ENCODE data around the gene TRMT44.

Gene TRMT44

DNA sequence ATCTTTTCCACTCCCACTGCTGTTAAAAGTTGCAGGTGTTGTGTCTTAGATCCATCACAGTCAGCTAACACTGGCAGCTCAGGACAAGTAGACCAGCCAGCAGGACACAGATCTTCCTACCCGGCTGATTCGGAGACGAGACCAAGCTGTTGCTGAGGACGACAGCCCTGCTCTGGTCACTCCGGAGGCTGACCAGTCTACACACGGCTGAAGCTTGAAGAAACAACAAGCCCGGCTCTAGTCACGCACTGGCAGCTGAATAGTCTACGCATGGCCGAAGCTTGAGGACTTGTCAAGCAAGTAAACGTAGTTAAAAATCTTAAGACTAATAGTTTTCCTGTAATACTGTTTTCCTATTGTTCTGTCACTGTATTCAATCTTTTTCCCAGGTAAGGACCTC is 1.8 kb upstream of the TRMT44 start:
- CTCF ChIA-PET: interaction anchor here (2.6 kb wide), 1 partner anchor 10 kb away, joined by 8 read pairs; no protein-coding TSS in a partner anchor
- POLR2A ChIA-PET: interaction anchor here (2.3 kb wide), 1 partner anchor 10 kb away, joined by 10 read pairs; no protein-coding TSS in a partner anchor

DNA sequence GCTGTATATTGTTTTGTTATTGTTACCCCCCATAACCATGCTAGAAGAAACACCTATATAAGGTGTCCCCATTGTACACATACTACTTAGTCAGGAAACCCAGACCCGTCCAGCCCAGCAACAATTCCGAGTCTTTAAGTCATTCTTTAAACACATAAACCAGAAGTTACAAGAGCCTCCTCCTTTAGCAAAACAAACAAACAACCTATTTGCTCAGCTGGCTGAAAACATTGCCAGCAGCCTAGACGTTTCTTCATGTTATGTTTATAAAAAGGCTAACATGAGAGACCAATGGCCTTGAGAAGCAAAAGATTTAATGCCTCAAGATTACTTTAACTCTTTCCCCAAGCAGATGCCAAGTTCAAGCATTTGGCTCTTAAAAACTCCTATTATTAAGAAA is 1.4 kb upstream of the TRMT44 start:
- ChIA-PET CTCF (interaction anchor here (2.6 kb wide), 1 partner anchor 10 kb away, joined by 8 read pairs; no protein-coding TSS in a partner anchor), POLR2A (interaction anchor here (2.3 kb wide), 1 partner anchor 10 kb away, joined by 10 read pairs; no protein-coding TSS in a partner anchor)
- DNase-seq (ENCODE audit: extremely low spot score): no peak
- no peak for TF ChIP-seq NFRKB (IDR thresholded peaks at IDR 0.05)

More for the DNA sequence above, 1.8 kb upstream of the TRMT44 start:
- DNase-seq (ENCODE audit: extremely low spot score): no peak
- no peak for TF ChIP-seq FOXM1 (IDR thresholded peaks at IDR 0.05; ENCODE audit: borderline replicate concordance)
- TF ChIP-seq LEF1 (IDR thresholded peaks at IDR 0.05; ENCODE audit: borderline replicate concordance): no peak
- TF ChIP-seq FOXA1 (IDR thresholded peaks at IDR 0.05): no peak
- TF ChIP-seq L3MBTL2 (conservative IDR thresholded peaks at IDR 0.05): no peak
- TF ChIP-seq SUZ12 (IDR thresholded peaks at IDR 0.05): no peak

DNA sequence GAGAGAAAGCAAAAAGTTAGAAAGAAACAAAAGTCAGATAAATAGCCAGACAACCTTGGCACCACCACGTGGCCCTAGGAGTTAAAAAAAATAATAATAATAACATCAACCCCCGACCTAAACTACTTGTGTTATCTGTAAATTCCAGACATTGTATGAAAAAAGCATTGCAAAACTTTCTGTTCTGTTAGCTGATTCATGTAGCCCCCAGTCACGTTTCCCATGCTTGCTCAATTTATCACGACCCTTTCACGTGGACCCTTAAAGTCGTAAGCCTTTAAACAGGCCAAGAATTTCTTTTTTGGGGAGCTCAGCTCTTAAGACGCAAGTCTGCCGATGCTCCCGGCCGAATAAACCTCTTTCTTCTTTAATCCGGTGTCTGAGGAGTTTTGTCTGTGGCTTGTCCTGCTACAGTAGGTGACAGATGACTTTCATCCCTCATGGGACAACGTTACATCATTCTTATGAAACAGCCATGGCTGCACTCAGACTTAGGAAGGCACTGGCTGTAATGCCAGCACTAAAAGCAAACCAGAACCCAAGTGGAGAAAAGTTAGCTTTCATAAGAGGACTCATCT is 574 bp upstream of the TRMT44 start:
- CTCF ChIA-PET: interaction anchor here (0.5 to 1.8 kb wide), 2 partner anchors 11 to 13 kb away, joined by 8 to 10 read pairs; no protein-coding TSS in a partner anchor
- POLR2A ChIA-PET: interaction anchor here (1.2 to 2.8 kb wide), 5 partner anchors 11 to 32 kb away, joined by 3 to 10 read pairs (median 6); no protein-coding TSS in a partner anchor
- TF ChIP-seq, protein P1, sequence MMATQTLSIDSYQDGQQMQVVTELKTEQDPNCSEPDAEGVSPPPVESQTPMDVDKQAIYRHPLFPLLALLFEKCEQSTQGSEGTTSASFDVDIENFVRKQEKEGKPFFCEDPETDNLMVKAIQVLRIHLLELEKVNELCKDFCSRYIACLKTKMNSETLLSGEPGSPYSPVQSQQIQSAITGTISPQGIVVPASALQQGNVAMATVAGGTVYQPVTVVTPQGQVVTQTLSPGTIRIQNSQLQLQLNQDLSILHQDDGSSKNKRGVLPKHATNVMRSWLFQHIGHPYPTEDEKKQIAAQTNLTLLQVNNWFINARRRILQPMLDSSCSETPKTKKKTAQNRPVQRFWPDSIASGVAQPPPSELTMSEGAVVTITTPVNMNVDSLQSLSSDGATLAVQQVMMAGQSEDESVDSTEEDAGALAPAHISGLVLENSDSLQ (IDR thresholded peaks at IDR 0.05): peak; percentile 34; the same call in 1 of the 2 replicates
- no peak for TF ChIP-seq ARNT (IDR thresholded peaks at IDR 0.05)
- peak; percentile 23 for DNase-seq (ENCODE audit: extremely low spot score)

DNA sequence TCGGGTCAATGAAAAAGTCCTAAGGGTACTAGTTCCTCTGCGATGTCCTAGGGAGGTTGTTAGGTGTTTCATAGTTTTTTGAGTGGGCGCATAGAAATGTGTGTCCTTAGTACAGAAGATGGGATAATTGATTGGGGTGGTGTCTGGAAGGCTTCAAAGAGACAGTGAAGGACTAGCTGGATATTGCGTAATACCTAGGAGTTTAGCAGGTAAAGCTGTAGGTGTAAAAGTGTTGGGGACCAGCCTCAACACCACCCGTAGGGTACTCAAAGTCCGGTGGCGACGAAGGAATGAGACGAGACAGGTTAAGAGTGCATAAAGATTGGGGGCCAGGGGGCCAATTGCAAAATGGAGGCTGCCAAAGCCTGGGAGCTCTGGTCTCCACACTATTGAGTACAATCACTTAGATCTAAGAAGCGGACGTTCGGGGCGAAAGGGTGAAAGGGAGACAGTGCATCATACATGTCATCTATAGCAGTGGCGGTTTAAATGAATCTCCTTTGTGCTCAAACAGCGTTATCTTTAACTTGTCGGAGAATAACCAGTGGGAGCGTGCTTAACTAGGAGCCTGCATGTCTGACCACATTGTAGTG is 1.0 kb downstream of the TRMT44 start:
- DNase-seq (ENCODE audit: extremely low spot score): no peak
- POLR2A ChIA-PET: interaction anchor here (1.4 to 2.8 kb wide), 3 partner anchors 10 to 59 kb away, joined by 3 to 9 read pairs (median 6); no protein-coding TSS in a partner anchor
- TF ChIP-seq L3MBTL2 (conservative IDR thresholded peaks at IDR 0.05) (no peak), HDGF (IDR thresholded peaks at IDR 0.05; ENCODE audit: borderline replicate concordance) (no peak), SUZ12 (IDR thresholded peaks at IDR 0.05) (no peak), FOXA1 (IDR thresholded peaks at IDR 0.05) (no peak), ARNT (IDR thresholded peaks at IDR 0.05) (no peak), SP1 (IDR thresholded peaks at IDR 0.05) (no peak), CTBP1 (IDR thresholded peaks at IDR 0.05; ENCODE audit: borderline replicate concordance) (no peak), ZNF384 (IDR thresholded peaks at IDR 0.05) (no peak), FOXK2 (IDR thresholded peaks at IDR 0.05) (no peak)
- TF ChIP-seq, protein P1 (IDR thresholded peaks at IDR 0.05): no peak
- CTCF ChIA-PET: interaction anchor here (1.8 kb wide), 1 partner anchor 13 kb away, joined by 8 read pairs; no protein-coding TSS in a partner anchor

DNA sequence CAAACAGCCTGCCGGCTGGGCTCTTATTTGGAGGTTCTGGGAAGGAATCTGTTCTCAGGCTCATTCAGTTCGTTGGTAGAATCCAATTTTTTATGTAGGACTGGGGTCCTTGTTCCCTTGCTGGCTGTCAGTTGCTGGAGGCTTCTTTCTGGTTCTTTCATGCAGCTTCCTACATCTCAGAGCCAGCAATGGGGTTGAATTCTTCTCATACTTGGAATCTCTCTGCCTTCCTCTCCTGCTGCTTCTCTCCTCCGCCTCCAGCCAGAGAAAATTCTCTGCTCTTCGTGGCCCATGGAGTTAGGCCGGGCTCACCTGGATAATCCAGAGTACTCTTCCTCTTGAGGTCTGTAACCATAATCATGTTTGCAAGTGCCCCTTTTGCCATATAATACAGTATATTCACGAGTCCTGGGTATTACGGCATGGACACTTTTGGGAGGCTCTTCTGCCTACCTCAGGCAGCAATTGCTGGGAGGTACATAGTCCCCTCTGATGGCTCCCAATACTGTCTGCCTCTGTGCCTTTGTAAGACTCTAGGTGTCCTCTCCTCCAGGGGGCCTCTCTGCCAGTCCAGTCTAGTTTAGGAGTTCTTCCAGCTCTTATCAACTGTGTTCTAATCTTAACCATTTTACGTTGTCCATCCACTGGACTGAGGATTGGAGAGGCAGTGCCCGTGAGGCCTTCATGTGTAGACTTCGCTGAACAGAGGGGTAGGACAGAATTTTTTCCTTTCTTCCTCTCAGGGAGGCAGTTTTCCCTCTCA is 2.2 kb downstream of the TRMT44 start:
- CTCF ChIA-PET: no interaction called here
- DNase-seq (ENCODE audit: extremely low spot score): no peak
- POLR2A ChIA-PET: interaction anchor here (2.8 kb wide), 1 partner anchor 11 kb away, joined by 9 read pairs; no protein-coding TSS in a partner anchor
- no peak for TF ChIP-seq TARDBP (IDR thresholded peaks at IDR 0.05)
- TF ChIP-seq, protein P1 (IDR thresholded peaks at IDR 0.05): no peak

DNA sequence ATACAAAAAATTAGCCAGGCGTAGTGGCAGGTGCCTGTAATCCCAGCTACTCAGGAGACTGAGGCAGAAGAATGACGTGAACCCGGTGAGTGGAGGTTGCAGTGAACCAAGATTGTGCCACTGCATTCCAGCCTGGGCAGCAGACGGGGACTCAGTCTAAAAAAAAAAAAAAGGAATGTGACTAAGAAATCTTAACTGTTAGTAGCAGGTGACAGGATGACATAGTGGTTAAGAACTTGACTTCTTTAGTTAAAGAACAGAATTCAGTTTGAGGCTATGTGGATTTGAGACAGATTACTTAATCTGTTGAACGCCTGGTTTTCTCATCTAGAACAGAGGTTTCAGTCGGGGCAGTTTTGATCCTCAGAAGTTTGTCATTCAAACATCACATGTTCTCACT is 3.2 kb downstream of the TRMT44 start:
- no peak for DNase-seq (ENCODE audit: extremely low spot score)
- TF ChIP-seq, protein P1 (IDR thresholded peaks at IDR 0.05): no peak
- TF ChIP-seq SP1 (IDR thresholded peaks at IDR 0.05) (no peak), ZNF384 (IDR thresholded peaks at IDR 0.05) (no peak)
- ChIA-PET POLR2A (no interaction called here), CTCF (no interaction called here)

DNA sequence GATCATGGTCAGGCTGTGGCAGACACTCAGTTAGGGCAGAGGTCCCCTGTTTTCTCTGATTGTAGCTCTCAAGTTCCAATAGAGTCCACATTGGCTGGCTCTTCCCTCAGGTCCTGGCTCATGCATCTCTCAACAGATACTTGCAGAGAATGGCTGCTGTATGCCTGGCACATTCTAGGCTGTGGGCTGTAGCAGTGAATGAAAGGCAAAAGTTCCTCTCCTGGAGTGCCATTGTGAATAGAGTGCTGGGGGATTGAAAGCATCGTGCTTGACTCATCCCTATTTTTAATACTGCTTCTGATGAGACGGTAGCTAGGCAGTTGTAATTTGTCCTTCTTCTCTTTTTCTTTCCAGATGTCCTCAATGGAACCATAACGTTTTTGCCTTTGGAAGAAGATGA is 5.5 kb downstream of the TRMT44 start:
- TF ChIP-seq CTBP1 (IDR thresholded peaks at IDR 0.05; ENCODE audit: borderline replicate concordance) (no peak), SUZ12 (IDR thresholded peaks at IDR 0.05) (no peak), LEF1 (IDR thresholded peaks at IDR 0.05; ENCODE audit: borderline replicate concordance) (no peak), ZNF384 (IDR thresholded peaks at IDR 0.05) (no peak), HDGF (IDR thresholded peaks at IDR 0.05; ENCODE audit: borderline replicate concordance) (no peak), BHLHE40 (IDR thresholded peaks at IDR 0.05; ENCODE audit: borderline replicate concordance) (no peak)
- TF ChIP-seq, protein P1 (IDR thresholded peaks at IDR 0.05): no peak
- no peak for DNase-seq (ENCODE audit: extremely low spot score)
- CTCF ChIA-PET: no interaction called here

More for the DNA sequence above, 5.5 kb downstream of the TRMT44 start:
- POLR2A ChIA-PET: no interaction called here
